Midbrain (tissue), 1 donor: ENCODE measurements around the gene MLXIPL.
A peak's percentile ranks its signal among the peaks of the same experiment; 100 is the strongest.
"Not testable (repeated sequence)": the region's sequence is repeated elsewhere in the genome, so short reads cannot be mapped to it uniquely, and the experiment has no call there.

Experiments used
- DNase-seq: peaks from one replicate; lab custom pipeline; 2025; lab: John Stamatoyannopoulos, UW

Gene MLXIPL

DNA sequence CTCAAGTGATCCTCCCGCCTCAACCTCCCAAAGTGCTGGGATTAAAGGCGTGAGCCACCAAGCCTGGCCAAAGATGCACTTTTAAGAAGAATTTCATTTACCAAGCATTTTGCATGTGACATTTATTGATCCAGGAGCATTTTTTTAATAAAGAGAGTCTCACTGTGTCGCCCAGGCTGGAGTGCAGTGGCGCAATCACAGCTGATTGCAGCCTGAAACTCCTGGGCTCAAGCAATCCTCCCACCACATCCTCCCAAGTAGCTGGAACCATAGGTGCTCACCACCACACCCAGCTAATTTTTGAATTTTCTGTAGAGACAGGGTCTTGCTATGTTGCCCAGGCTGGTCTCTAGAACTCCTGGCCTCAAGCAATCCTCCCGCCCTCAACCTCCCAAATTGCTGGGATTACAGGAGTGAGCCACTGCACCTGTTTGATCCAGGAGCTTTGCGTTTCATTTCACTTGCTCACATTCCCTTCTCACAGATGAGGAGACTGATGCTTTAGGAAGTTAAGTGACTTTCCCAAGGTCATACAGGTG, 41.6 kb downstream of the MLXIPL start:
- no peak for DNase-seq

DNA sequence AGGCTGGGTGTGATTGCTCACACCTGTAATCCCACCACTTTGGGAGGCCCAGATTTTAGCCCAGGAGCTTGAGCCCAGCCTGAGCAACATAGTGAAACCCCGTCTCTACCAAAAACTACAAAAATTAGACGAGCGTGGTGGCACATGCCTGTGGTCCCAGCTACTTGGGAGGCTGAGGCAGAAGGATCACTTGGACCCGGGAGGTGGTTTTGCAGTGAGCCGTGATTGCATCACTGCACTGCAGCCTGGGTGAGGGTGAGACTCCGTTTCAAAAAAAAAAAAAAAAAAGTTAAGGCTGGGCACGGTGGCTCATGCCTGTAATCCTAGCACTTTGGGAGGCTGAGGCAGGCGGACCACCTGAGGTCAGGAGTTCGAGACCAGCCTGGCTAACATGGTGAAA, 43.3 kb downstream of the MLXIPL start:
- DNase-seq, result not testable (repeated sequence)

DNA sequence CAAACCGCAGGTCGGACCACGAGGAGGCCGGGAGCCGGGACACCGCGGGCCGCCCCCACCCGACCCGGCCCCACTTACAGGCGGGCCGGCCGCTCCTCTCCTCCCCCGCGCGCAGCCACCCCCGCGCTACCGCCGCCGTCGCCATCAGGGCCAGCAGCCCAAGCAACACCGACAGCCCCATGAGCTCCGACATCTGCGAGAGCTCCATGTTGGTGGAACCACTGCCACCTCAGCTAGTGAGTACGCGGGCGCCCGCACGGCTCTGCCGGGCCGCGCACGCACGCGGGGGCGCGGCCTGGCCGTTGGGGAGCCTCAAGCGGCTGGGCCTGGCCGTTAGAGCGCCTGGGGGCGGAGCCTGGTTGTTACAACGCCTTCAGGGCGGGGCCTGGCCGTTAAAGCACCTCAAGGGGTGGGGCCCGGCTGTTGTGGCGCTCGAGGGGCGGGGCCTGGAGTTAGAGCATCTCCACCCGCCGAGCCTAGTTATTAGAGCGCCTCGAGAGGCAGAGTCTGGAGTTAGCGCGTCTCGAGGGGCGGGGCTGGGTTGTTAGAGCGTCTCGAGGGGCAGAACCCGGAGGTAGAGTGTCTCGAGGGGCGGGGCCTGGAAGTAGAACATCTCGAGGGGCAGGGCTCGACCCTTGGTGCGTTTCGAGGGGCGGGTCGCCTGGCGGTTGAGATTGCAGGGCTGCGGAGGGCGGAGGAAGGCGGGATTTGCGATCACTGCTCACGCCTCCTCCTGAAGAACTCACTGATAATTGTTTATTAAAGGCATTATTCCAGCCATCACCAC, 45.8 kb downstream of the MLXIPL start, which contains the start of gene TBL2:
Gene TBL2 (minus strand): TSS at position 238 of the 787 bp plus-strand sequence. CDS start 30 bp downstream, at position 208.
- DNase-seq, result peak; percentile 98

DNA sequence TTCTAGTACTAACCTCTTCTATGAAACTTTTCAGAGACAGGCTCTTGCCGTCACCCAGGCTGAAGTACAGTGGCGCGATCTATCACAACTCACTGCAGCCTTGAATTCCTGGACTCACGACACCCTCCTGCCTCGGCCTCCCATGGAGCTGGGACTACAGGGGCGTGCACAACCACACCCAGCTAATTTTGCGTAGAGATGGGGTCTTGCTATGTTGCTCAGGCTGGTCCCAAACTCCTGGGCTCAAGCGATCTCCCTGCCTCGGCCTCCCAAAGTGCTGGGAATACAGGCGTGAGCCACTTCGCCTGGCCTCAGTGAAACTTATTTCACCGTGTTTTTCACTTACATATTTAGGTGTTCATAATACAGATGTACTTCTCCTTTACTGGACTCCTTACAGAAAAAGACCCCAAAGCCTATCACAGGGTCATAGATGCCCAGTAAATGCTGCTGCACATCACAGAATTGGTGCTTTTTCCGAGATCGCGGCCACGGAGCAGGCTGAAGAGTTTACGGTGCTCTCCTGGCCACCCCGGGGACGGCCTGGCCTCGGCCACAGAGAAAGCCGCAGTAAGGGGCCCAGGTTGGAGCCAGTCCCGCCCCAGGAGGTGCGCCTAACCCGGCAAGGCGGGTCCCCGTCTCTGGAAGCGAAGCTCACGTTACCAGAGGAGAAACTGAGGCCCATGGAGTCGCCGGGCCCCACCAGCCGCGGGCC, 46.5 kb downstream of the MLXIPL start:
- DNase-seq, result no peak

DNA sequence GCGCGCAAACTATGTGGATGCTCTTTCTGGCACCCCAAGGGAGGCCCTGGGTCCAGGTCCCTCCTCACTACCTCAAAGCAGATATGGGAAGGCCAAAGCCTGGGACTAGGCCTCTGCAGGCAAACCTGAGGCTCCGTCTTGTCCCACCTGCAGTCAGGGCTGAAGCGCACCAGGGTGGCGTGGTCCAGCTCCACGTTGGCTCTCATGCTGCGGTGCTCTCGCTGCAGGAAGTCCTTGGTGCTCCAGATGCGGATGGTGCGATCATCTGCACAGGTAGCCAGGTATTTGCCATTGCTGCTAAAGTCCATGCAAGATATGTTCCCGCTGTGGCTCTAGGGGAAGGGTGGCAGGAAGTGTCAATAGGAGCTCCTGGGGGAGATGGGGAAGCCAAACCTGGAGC, 50.5 kb downstream of the MLXIPL start:
- no peak for DNase-seq

DNA sequence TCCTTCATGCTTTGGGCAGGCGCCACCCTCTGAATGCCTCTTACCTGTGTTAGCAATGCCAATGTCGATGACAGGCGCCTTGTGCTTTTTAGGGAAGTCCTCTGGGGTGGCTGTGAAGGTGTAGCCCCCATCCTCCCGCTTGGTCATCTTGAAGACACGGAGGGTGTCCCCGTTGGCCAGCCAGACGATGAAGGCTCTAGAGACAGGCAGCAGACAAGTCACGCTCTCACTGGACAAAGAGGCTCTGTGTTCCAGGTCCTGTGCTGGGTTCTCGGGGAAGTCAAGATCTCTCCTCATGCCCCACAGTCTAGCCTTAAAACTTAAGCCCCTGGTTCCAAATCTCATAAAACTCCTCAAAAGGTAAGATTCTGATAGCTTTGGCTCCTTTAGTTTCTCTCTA, 51.0 kb downstream of the MLXIPL start:
- no peak for DNase-seq

DNA sequence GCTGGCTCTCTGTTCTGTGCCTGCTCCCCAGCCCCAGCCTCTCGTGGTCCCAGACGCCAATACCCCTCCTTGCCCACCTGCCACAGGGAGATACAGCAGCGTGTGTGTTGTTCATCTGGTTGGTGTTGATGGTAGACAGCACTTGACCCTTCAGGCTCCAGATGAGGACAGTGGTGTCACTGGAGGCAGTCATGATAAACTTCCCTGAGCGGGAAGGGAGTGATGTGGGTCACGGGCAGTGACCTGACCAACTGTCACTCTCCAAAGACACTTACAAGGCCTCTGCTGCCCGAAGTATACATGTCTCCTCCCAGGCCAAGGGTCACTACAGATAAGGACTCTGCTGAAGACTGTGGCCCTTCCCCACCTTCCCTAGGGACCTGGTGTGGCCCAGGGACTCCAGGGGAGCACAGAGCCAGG, 51.5 kb downstream of the MLXIPL start:
- no peak for DNase-seq

DNA sequence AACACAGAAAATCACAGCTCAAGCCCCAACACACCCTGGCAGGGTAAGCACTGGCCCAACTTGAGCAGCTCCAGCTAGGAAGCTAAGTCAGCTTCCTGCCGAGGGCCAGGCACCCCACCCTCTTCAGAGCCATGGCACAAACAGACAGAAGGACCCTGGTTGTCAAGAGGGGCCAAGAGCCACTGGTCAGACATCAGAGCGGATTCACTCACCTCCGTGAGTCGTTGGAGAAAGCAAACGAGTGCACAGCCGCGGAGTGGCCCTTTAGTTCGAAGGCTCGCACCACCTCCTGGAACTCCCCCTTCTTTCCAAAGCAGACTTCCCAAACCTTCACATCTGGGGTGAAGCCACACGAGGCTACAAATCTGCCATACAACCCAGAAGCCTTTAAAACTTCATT, 53.3 kb downstream of the MLXIPL start:
- DNase-seq, result no peak

DNA sequence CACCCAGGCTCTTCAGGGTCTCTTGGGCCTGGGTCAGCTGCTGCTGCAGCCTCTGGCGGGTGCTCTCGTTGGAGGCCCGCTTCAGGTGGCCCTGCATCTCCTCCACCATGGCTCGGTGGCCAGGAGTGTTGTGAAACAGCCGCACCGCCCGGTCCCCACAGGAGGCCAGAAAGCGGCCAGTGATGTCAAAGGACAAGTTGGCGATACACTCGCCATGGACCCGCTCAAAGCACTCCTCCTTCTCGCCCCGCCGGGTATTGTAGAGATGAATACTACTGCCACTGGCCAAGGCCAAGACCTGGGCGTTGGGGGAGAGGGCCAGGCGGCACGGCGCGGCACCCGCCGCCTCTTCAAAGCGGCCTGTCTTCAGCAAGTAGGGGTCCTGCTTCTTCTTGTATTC, 53.8 kb downstream of the MLXIPL start:
- DNase-seq, result no peak

DNA sequence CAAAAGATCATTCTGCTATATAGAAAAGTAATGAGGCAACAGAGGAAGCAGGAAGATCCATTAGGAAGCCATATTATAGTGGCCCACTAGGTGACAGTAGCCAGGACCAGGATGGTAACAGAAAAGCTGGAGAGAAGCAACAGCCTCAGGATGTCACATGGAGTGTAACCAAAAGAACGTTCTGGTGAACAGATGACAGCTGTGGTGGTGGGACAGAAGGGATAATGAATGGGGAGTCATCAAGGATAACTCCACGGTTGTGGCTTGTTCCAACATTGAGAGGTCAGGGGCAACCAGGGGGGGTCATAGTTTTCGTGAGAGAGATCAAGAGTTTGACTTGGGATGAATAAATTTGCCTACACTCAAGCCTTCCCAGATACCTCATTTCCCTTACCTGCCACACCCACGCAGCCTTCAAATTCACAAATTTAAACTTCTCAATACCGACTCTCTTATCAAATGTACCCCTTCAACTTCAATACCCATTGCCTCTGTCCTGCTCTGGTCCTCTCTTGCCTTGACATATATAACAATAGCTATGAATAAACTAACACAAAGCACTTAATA, 55.2 kb downstream of the MLXIPL start:
- DNase-seq, result no peak

DNA sequence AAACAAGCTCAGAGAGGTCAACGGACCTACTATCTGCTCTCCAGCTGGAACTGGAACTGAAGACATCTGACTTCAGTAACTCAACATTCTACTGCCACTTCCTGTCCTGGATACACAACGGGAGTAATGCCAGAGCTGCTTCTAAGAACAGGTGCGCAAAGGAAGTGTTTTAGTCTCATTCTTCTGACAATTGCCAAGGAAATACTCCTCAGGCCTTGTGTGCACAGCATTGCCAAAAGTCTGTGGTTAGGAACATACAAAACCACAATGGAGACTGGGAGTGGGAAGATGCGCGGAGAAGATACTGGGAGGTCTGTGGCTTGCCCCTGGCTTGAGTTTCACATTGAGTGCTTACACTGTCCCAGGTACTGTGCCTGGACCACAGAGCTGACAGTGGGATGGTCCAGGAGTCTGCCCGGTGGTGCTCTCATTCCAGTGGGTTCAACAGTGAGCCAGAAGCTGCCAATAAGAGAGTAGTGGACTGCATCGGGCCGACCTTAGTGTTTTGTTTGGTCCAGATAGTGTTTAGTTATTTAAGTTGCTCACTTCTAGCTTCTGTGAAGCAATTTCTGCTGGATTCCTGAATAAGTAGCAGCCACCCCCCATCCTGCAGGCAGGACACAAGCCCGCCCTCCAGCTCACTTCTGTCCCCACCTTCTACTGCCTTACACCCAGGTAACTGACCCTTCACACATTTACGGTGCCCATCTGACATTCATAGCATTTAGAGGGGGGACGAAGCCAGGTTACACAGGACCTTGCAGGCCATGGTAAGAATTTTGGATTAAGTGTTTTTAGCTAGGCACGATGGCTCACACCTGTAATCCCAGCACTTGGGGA, 56.3 kb downstream of the MLXIPL start:
- no peak for DNase-seq

DNA sequence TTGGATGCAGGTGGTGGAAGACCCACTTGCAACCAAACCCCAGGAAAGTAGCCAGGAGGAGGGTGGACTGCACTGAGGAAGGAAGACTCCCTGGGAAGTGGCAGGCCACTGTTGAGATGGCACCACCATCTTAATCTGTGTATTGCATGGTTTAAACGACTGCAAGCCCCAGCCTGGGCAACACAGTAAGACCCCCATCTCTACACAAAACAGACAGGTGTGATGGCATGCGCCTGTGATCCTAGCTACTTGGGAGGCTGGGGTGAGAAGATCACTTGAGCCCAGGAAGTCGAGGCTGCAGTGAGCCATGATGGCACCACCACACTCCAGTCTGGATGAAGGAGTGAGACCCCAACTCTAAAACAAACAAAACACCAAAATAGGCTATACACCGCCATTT, 57.2 kb downstream of the MLXIPL start:
- DNase-seq, result no peak

DNA sequence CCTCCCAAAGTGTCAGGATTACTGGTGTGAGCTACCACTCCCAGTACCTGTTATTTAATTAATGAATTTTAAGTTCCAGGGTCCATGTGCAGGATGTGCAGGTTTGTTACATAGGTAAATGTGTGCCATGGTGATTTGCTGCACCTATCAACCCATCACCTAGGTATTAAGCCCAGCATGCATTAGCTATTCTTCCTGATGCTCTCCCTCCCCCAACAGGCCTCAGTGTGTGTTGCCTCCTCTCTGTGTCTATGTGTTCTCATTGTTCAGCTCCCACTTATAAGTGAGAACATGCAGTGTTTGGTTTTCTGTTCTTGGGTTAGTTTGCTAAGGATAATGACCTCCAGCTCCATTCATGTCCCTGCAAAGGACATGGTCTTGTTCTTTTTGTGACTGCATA, 57.9 kb downstream of the MLXIPL start:
- not testable (repeated sequence) for DNase-seq

DNA sequence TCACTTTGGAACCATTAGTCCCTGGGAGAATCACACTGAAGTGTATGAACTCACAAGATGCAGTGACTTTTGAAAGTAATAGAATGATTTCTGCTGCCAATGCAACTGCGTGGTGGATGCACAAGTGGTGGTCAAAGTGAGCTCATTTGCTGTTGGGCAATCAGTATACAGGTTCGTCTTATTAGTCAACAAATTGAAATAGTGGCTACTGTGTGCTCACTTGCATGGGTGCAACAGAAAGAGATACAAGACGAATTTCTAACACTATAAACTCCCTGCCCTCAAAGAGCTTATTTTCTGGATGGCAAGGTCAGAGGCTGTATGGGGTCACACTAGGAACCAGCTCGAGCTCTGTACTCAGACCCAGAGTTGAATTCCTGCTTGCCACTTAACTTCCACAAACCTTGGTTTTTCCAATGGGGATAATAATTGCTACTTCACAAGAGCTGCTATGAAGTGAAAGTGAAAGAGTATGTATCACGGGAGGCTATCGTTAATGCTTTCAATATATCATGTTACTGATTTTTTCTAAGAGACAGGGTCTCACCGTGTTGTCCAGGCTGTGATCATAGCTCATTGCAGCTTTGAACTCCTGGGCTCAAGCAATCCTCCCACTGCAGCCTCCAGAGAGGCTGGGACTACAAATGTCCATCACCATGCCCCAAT, 58.5 kb downstream of the MLXIPL start:
- no peak for DNase-seq

DNA sequence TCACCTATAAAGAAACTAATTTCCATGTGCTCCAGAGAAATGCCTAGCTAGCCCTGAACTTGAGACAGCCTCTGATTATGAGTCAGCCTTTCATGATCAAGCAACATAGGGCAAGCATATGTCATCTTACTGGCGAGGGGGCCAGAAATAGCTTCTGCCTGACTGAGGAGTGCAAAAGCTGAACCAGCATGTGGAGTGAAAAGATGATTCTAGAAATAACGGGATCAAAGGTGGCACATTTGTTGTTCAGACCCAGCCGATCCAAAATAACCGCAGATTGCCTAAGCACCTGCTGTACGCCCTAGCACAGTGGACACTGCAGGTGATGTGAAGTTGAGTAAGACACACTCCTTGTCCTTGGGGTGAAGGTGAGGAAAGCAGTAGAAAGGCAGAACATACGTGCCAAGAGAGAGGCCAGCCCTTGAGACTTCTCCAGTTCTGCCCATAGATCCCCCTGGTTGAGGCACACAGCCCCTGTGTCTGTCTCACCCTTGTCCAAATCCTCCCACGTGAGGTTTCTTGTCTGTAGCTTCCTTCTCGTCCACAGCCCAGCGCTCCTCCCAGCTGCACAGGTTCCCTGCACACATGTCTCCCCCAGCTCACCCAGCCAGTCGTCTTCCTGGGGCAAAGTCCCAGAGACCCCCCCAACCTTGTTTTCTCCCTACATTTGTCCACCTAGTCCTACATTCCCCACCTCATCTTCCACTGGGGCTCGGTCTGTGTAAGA, 64.0 kb downstream of the MLXIPL start:
- DNase-seq, result no peak

DNA sequence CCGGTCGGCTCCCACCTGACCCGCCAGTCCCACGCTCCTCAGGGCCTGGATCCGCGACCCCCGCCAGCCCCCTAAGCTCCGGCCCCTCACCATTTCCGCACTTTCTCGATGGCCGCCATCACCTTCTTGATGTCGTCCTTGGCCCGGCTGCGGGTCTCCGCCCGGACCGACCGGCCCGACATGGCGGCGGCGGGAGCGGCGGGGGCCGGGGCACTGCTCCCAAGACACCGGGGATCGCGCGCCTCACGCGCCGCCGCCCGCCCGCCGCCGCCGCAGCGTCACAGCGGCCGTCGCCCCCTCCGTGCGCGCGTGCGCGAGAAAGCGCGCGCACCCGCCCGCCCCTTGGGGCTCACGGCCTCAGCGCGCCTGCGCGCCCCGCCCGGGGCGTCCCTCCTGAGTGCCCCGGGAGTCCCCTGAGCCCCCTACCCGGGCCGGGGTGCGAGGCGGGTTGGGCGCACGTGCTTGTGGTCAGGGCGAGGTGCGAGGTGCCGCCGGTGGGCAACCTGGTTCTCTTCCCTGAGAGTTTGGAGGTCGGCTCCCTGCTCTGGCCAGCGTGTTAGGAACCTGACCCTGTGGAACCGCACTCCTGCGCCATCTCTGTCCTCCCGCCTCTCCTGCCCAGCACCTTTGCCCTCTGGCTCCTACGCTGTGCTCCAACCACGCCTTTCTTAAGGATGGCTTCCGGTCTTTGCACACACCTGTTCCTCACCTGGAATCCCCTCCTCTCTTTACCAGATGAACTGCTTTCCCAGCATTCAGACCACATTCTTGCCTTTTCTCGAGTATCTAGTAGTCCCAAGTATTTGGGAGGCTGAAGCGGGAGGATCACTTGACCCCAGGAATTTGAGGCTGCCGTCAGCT, 66.7 kb downstream of the MLXIPL start, which contains the start of gene BCL7B:
Gene BCL7B (minus strand): TSS at position 294 of the 861 bp plus-strand sequence. CDS start 112 bp downstream, at position 182.
- DNase-seq, result peak; percentile 68

DNA sequence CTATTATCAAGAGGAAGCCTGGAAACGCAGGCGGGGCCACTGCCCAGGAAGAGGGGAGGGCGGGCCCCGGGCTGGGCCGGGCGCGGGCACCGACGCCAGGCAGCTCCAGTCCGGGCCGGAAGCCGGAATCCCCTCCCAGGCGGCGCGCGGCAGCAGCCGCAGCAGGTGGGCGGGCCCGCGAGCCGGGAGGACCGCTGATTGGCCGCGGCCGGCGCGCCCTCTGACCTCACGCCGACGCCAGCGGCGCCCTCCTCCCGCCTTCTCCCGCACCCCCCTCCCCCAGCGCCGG, 67.3 kb downstream of the MLXIPL start:
- peak; percentile 90 for DNase-seq

DNA sequence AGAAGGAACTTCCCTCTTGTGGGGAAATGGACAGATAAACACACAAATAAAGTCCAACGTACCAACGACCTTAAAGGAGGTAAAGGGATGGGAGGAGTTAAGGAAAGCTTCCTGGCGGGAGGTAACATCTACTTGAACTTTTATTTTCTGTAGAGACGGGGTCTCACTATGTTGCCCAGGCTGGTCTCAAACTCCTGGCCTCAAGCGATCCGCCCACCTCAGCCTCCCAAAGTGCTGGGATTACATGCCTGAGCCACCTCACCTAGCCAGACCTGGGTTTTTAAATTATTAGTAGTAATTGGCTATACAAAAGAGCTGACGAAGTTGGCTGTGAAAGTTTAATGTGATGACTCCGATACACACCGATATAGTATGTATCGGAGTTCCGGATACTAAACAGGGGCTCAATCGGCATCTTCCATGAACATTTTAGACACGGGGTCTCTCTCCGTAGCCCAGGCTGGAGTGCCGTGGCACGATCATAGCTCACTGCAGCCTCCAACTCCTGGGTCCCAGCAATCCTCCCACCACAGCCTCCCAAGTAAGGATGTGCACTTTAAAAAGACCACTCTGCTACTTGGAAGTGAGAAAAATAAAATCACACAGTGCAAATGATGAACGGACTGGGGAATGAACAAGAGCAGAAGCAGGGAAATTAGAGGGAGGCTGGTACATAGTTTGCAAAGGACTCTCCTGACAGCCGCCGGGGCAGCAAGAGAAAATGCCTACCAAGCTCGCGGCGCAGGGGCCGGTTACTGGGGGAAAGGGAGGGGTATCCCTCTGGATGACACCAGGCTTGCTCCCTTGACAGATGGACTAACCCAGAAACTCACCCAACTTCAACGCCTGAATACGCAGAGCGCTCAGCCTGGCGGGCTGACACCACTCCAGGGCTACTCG, 67.9 kb downstream of the MLXIPL start:
- DNase-seq, result no peak
